Smooth muscle cell (in vitro differentiated cells): ENCODE results near the gene TNNC1. TPM values are rescaled to one million over a fixed set of nuclear protein-coding genes. Genes with fewer than 3 reads are reported as not detected.

Experiments used
- DNase-seq: peaks from one replicate; lab custom pipeline; 2025; ENCODE audit not compliant: unreplicated experiment; lab: John Stamatoyannopoulos, UW
- H2AFZ ChIP-seq: fragments of 200-600 bp; sonication (generic); 2 replicates; pipeline ENCODE4 v1.6.0; 2016; ENCODE audit warnings: antibody characterized with exemption, low read depth, mild to moderate bottlenecking
- H3F3A ChIP-seq: fragments of 200-600 bp; sonication (generic); 2 replicates; pipeline ENCODE4 v1.6.0; 2017; ENCODE audit warnings: antibody characterized with exemption, low read depth
- H3K27ac ChIP-seq: fragments of 200-600 bp; sonication (generic); 2 replicates; pipeline ENCODE4 v1.5.1; 2016; ENCODE audit warnings: low read depth, mild to moderate bottlenecking
- H3K27me3 ChIP-seq: fragments of 200-600 bp; sonication (generic); 2 replicates; pipeline ENCODE4 v1.6.1; 2016; ENCODE audit warnings: low read depth, mild to moderate bottlenecking
- H3K36me3 ChIP-seq: fragments of 200-600 bp; sonication (generic); 2 replicates; pipeline ENCODE4 v1.5.1; 2016; ENCODE audit warnings: low read depth
- H3K4me1 ChIP-seq: fragments of 200-600 bp; sonication (generic); 2 replicates; pipeline ENCODE4 v1.5.1; 2016; ENCODE audit warnings: low read depth
- H3K4me2 ChIP-seq: fragments of 200-600 bp; sonication (generic); 2 replicates; pipeline ENCODE4 v1.6.0; 2016; ENCODE audit warnings: mild to moderate bottlenecking
- H3K4me3 ChIP-seq: fragments of 200-600 bp; sonication (generic); 2 replicates; pipeline ENCODE4 v1.5.1; 2016; ENCODE audit warnings: mild to moderate bottlenecking
- H3K79me2 ChIP-seq: fragments of 200-600 bp; sonication (generic); 2 replicates; pipeline ENCODE4 v1.6.0; 2016; ENCODE audit warnings: low read depth, mild to moderate bottlenecking
- H3K9ac ChIP-seq: fragments of 200-600 bp; sonication (generic); 2 replicates; pipeline ENCODE4 v1.6.0; 2016; ENCODE audit warnings: low read depth
- H3K9me3 ChIP-seq: fragments of 200-600 bp; sonication (generic); replicated peaks from 2 replicates; pipeline ENCODE4 v1.5.1; 2016; ENCODE audit warnings: low read depth
- H4K20me1 ChIP-seq: fragments of 200-600 bp; sonication (generic); 2 replicates; pipeline ENCODE4 v1.6.0; 2016; ENCODE audit warnings: low read depth
- CTCF ChIP-seq: fragments of 200-600 bp; sonication (generic); IDR thresholded peaks from 2 replicates; pipeline ENCODE4 v1.5.1; 2017; ENCODE audit warnings: borderline replicate concordance, mild to moderate bottlenecking, antibody characterized with exemption; ENCODE audit not compliant: insufficient read depth, poor library complexity, severe bottlenecking
- WGBS: methylation state at CpG from one replicate; pipeline ENCODE4 v1.1.7; 2016; ENCODE audit warnings: low lambda C conversion rate; 5-methylcytosine and 5-hydroxymethylcytosine counted together
- polyA plus RNA-seq: library from polyadenylated mRNA; unstranded; fragments of >200 nt; fragmentation: Nextera tagmentation; extraction: Ambion mirVana; gene quantifications from 2 replicates; pipeline ENCODE4 v1.2.1, GENCODE V29; 2016
- total RNA-seq: library from RNA; depleted of rRNA; stranded (reverse); fragments of >200 nt; gene quantifications from 2 replicates; pipeline ENCODE4 v1.2.3, GENCODE V29; 2014

Gene TNNC1
- total and polyA plus RNA-seq, 2 experiments from 2014 or later: 5.1 to 5.9 TPM

- Histone ChIP-seq H3K9me3 (no peaks in the 10 kb centered on the region), H2AFZ (no peak overlapping the region), H3K4me2 (no peak overlapping the region), H3K27ac (no peak overlapping the region), H3K79me2 (no peaks in the 10 kb centered on the region), H3K9ac (no peak overlapping the region), H4K20me1 (no peaks in the 10 kb centered on the region), H3K4me3 (no peak overlapping the region), H3F3A (no peaks in the 10 kb centered on the region), H3K27me3 (no peaks in the 10 kb centered on the region), H3K4me1 (no peaks in the 10 kb centered on the region), H3K36me3 (no peaks in the 10 kb centered on the region)
- TF ChIP-seq CTCF: no peak
- 93% methylated on average over 16 of the region's 16 CpGs for WGBS
- no peak for DNase-seq
Observed at GRCh38 chr3:52402101-52402521, 51.7 kb downstream of the TNNC1 start.

- Histone ChIP-seq H4K20me1 (no peaks in the 10 kb centered on the region), H3K9me3 (no peaks in the 10 kb centered on the region), H2AFZ (no peak overlapping the region), H3K27ac (no peak overlapping the region), H3K4me1 (no peaks in the 10 kb centered on the region), H3K27me3 (no peaks in the 10 kb centered on the region), H3K9ac (no peak overlapping the region), H3F3A (no peaks in the 10 kb centered on the region), H3K79me2 (no peaks in the 10 kb centered on the region), H3K4me2 (no peak overlapping the region), H3K4me3 (no peak overlapping the region), H3K36me3 (no peaks in the 10 kb centered on the region)
- DNase-seq: no peak
- no peak for TF ChIP-seq CTCF
- 100% methylated on average over 1 of the region's 1 CpG for WGBS
Observed at GRCh38 chr3:52401551-52401950, 52.3 kb downstream of the TNNC1 start.

Other genes starting within 250 kb of the TNNC1 start
- gene TLR9, start 228.4 kb downstream of the TNNC1 start, total RNA-seq: 0.09 TPM in 1 of 2 replicates, not detected in the other
- not detected in 2 replicates for gene TLR9, start 228.4 kb downstream of the TNNC1 start, polyA plus RNA-seq
- 71.8 and 80.9 TPM in 2 replicates for gene TWF2, start 214.9 kb downstream of the TNNC1 start, total RNA-seq
- gene TWF2, start 214.9 kb downstream of the TNNC1 start, polyA plus RNA-seq: 91.0 and 96.8 TPM in 2 replicates
- gene PPM1M, start 208.3 kb downstream of the TNNC1 start, total RNA-seq: 6.0 and 7.0 TPM in 2 replicates
- 11.0 and 11.9 TPM in 2 replicates for gene PPM1M, start 208.3 kb downstream of the TNNC1 start, polyA plus RNA-seq
- 48.3 and 48.6 TPM in 2 replicates for gene WDR82, start 175.4 kb downstream of the TNNC1 start, total RNA-seq
- gene WDR82, start 175.4 kb downstream of the TNNC1 start, polyA plus RNA-seq: 26.1 and 28.6 TPM in 2 replicates
- 3.3 and 4.4 TPM in 2 replicates for gene GLYCTK, start 166.2 kb downstream of the TNNC1 start, total RNA-seq
- gene GLYCTK, start 166.2 kb downstream of the TNNC1 start, polyA plus RNA-seq: 3.8 and 5.4 TPM in 2 replicates
- 3.7 and 7.1 TPM in 2 replicates for gene DNAH1, start 137.7 kb downstream of the TNNC1 start, total RNA-seq
- 0.54 and 2.1 TPM in 2 replicates for gene DNAH1, start 137.7 kb downstream of the TNNC1 start, polyA plus RNA-seq
- 39.2 and 40.0 TPM in 2 replicates for gene BAP1, start 44.0 kb downstream of the TNNC1 start, total RNA-seq
- gene BAP1, start 44.0 kb downstream of the TNNC1 start, polyA plus RNA-seq: 44.9 and 56.3 TPM in 2 replicates
- gene PHF7, start 43.4 kb downstream of the TNNC1 start, total RNA-seq: 0.90 and 7.1 TPM in 2 replicates
- 3.6 and 5.2 TPM in 2 replicates for gene PHF7, start 43.4 kb downstream of the TNNC1 start, polyA plus RNA-seq
- 0.09 and 0.31 TPM in 2 replicates for gene SEMA3G, start 8.9 kb downstream of the TNNC1 start, total RNA-seq
- gene SEMA3G, start 8.9 kb downstream of the TNNC1 start, polyA plus RNA-seq: 0.09 TPM in 1 of 2 replicates, not detected in the other
- 55.2 and 56.1 TPM in 2 replicates for gene NISCH, start 1.6 kb upstream of the TNNC1 start, total RNA-seq
- 46.7 and 47.3 TPM in 2 replicates for gene NISCH, start 1.6 kb upstream of the TNNC1 start, polyA plus RNA-seq
- gene STAB1, start 41.3 kb upstream of the TNNC1 start, total RNA-seq: 0.22 TPM in 1 of 2 replicates, not detected in the other
- 0.25 and 0.31 TPM in 2 replicates for gene STAB1, start 41.3 kb upstream of the TNNC1 start, polyA plus RNA-seq
- gene NT5DC2, start 79.8 kb upstream of the TNNC1 start, total RNA-seq: 156 and 207 TPM in 2 replicates
- 229 and 248 TPM in 2 replicates for gene NT5DC2, start 79.8 kb upstream of the TNNC1 start, polyA plus RNA-seq
- gene UQCC5, start 82.6 kb upstream of the TNNC1 start, total RNA-seq: 0.76 and 0.90 TPM in 2 replicates
- gene UQCC5, start 82.6 kb upstream of the TNNC1 start, polyA plus RNA-seq: 33.0 and 40.3 TPM in 2 replicates
- gene PBRM1, start 231.9 kb upstream of the TNNC1 start, total RNA-seq: 56.4 and 62.8 TPM in 2 replicates
- 27.6 and 28.9 TPM in 2 replicates for gene PBRM1, start 231.9 kb upstream of the TNNC1 start, polyA plus RNA-seq
- 131 and 146 TPM in 2 replicates for gene GNL3, start 232.0 kb upstream of the TNNC1 start, total RNA-seq
- gene GNL3, start 232.0 kb upstream of the TNNC1 start, polyA plus RNA-seq: 89.4 and 106 TPM in 2 replicates